ENCODE results near the gene HLCS. TPM values are rescaled to one million over a fixed set of nuclear protein-coding genes. Genes with fewer than 3 reads are reported as not detected.
"Not testable (repeated sequence)": the region's sequence is repeated elsewhere in the genome, so short reads cannot be mapped to it uniquely, and the experiment has no call there.

Gene HLCS
- total and polyA plus RNA-seq, 2 donors = 8.6 to 22.9 TPM

DNA sequence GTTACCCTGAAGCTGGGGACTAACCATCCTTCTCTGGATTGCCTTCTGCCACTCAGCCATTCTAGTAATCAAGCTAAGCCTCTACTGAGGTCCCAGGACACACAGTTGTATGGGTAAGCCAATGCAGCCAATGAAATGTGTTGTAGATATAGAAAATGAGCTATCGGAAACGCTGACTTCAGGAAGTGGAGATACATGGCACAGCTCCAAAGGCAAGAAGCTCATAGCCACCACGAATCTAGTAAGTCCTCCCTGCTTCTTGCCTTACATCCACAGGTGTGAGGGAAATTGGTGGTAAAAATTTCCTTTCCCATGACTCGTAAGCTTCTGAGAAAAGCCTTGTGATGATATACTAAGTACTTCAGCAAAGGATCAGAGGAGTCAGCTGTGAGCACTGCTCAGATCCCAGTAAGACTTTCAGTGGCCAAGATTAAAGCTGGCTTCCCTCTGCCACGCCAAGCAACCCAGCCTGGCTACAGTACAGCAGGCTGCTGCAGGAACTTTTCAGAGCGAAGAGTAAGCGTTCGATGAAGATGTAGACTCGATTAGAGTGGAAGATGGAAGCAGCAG lies 149.8 kb downstream of the HLCS start:
- Histone ChIP-seq H3K4me3 (ENCODE audit: low read depth, low read length) (no peak overlapping the region), H3K27ac (ENCODE audit: low read depth) (no peak overlapping the region), H3K36me3 (ENCODE audit: insufficient read depth) (no peaks in the 10 kb centered on the region), H3K4me1 (ENCODE audit: insufficient read depth) (no peaks in the 10 kb centered on the region)
- DNase-seq (ENCODE audit: extremely low spot score) = no peak
- 73% methylated on average over 9 of the region's 9 CpGs for WGBS

GRCh38 chr21:36816026-36816425 lies 150.4 kb downstream of the HLCS start:
- not testable (repeated sequence) for H3K4me3 ChIP-seq (ENCODE audit: low read depth, low read length); H3K4me1 ChIP-seq (ENCODE audit: insufficient read depth); H3K27ac ChIP-seq (ENCODE audit: low read depth); DNase-seq (ENCODE audit: extremely low spot score); H3K36me3 ChIP-seq (ENCODE audit: insufficient read depth)

DNA sequence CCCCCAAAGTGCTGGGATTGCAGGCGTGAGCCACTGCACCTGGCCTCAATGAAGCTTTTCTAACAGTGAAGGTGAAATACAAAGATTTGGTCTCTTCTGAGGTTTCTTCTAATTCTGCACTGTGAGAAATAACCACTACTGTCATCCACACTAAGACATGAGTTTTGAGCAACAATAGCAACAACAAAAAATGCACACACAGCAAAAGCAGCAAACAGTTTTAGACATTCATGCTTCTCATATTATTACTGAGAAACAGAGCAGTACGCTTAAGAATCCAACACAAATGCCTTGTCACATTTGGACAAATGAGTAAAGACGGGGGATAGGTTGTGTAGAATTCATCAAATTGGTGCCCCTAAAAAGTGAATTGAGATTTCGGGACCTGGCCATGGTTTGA lies 151.2 kb downstream of the HLCS start:
- Histone ChIP-seq H3K4me1 (ENCODE audit: insufficient read depth) (no peaks in the 10 kb centered on the region), H3K36me3 (ENCODE audit: insufficient read depth) (no peaks in the 10 kb centered on the region), H3K4me3 (ENCODE audit: low read depth, low read length) (no peak overlapping the region), H3K27ac (ENCODE audit: low read depth) (no peak overlapping the region)
- no peak for DNase-seq (ENCODE audit: extremely low spot score)
- 99% methylated on average over 4 of the region's 4 CpGs for WGBS

DNA sequence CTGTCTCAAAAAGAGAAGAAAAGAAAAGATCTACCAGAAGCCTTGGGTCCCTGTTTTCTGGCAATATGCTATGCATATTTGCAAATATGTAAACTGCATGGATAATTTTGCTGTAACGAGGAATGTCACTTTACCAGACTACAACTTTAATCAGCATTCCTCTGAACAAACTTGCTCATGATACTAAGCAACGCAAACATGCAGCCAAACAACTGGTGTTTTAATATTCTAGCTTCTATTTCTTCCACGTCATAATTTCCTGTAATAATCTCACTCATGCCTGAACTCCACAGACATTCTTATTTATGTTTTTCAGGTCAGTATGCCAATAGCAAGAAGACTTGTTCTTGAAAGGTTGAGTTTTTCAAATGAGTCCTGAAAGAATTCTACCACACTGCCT lies 153.4 kb downstream of the HLCS start:
- no peak for DNase-seq (ENCODE audit: extremely low spot score)
- H3K36me3 ChIP-seq (ENCODE audit: insufficient read depth) = no peaks in the 10 kb centered on the region
- no peak overlapping the region for H3K4me3 ChIP-seq (ENCODE audit: low read depth, low read length)
- 54% methylated on average over 3 of the region's 3 CpGs for WGBS
- H3K27ac ChIP-seq (ENCODE audit: low read depth) = no peak overlapping the region
- no peaks in the 10 kb centered on the region for H3K4me1 ChIP-seq (ENCODE audit: insufficient read depth)

- Histone ChIP-seq H3K27ac (ENCODE audit: low read depth) (no peak overlapping the region), H3K4me3 (ENCODE audit: low read depth, low read length) (no peak overlapping the region), H3K36me3 (ENCODE audit: insufficient read depth) (no peaks in the 10 kb centered on the region), H3K4me1 (ENCODE audit: insufficient read depth) (no peaks in the 10 kb centered on the region)
- DNase-seq (ENCODE audit: extremely low spot score) = no peak
- 95% methylated on average over 7 of the region's 7 CpGs for WGBS
These were observed 154.7 kb downstream of the HLCS start for GRCh38 chr21:36811762-36812161.

GRCh38 chr21:36810443-36810842 lies 156.0 kb downstream of the HLCS start:
- Histone ChIP-seq H3K27ac (ENCODE audit: low read depth) (no peak overlapping the region), H3K36me3 (ENCODE audit: insufficient read depth) (no peaks in the 10 kb centered on the region), H3K4me3 (ENCODE audit: low read depth, low read length) (no peak overlapping the region), H3K4me1 (ENCODE audit: insufficient read depth) (no peaks in the 10 kb centered on the region)
- 93% methylated on average over 2 of the region's 2 CpGs for WGBS
- DNase-seq (ENCODE audit: extremely low spot score) = no peak

DNA sequence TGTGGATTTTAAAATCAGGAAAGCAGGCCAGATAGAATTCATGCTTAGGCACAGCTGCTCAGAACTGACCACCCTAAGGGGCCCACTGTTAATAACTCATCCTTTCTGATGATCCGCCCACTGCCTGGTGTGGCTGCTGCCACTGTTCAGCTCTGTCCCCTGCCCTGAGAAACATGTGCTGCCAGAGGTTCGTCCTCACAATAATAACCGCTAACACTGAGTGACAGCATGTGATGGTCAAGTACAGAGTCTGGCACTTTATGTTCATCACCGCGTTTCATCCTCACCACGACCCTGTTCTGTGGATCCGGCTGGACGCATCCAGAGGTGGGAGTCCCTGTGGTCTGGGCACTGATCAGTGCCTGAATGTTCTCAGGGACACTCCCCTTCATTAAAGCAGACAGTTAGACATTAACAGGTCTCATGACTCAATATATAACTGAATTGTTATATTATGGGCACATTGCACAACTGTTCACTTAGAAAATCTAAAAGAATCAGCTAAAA lies 159.0 kb downstream of the HLCS start:
- Histone ChIP-seq H3K4me1 (ENCODE audit: insufficient read depth) (no peaks in the 10 kb centered on the region), H3K4me3 (ENCODE audit: low read depth, low read length) (no peak overlapping the region), H3K36me3 (ENCODE audit: insufficient read depth) (no peaks in the 10 kb centered on the region), H3K27ac (ENCODE audit: low read depth) (no peak overlapping the region)
- 99% methylated on average over 8 of the region's 8 CpGs for WGBS
- no peak for DNase-seq (ENCODE audit: extremely low spot score)

DNA sequence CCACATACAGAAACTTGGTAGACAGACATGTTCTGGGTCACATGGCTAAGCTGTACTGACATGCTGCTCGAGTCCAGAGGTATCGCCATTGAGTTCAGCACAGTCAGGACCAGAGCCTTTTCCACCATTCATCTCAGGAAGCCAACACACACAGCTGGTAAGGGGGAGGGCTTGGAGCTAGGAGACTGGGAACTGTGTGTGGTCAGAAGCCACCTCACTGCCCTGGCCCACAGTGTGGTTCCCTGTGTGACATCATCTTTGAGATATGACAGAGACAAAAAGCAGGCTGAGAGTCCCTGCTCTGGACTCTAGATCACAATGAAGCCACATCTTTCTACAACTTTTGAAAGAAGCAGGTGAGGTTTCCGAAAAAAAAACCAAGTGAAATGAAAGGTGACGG lies 160.4 kb downstream of the HLCS start:
- WGBS = 94% methylated on average over 4 of the region's 4 CpGs
- no peak for DNase-seq (ENCODE audit: extremely low spot score)
- H3K27ac ChIP-seq (ENCODE audit: low read depth) = no peak overlapping the region
- no peaks in the 10 kb centered on the region for H3K4me1 ChIP-seq (ENCODE audit: insufficient read depth)
- no peak overlapping the region for H3K4me3 ChIP-seq (ENCODE audit: low read depth, low read length)
- H3K36me3 ChIP-seq (ENCODE audit: insufficient read depth) = no peaks in the 10 kb centered on the region

DNA sequence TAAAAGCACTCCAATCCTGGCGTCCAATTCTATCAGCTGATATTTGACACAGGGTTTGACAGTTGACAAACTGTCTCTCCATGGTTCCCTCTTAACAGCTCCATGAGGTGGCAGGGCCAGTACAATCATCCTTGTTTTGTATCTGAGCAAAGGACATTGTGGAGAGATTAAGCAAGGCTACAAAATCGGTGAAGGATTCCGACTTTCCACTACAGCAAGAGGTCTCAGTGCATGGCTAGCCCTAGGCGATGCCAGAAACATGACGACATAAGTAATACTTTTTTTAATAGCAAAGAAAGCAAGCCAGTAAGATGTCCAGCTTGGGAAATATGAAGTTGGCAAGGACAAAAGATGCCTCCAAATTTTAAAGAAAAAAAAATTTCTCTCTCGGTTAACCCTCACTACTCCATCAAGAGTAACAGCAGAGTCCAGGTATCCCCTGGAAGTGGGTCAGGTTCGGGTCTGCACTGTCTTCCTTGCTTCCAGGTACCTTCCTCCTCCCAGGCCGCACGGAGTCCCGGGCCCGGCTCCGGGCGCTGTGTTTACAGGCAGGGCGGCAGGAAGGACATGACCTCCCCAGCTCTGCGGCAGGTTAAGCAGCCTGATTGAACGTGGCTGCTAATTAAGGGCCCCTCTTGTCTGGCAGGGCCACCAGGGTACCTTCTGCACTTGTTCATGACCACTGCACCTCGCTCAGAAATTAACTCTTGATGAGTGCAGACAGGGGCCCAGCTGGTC lies 161.4 kb downstream of the HLCS start:
- no peak for DNase-seq (ENCODE audit: extremely low spot score)
- H3K27ac ChIP-seq (ENCODE audit: low read depth) = no peak overlapping the region
- H3K4me1 ChIP-seq (ENCODE audit: insufficient read depth) = no peaks in the 10 kb centered on the region
- no peaks in the 10 kb centered on the region for H3K36me3 ChIP-seq (ENCODE audit: insufficient read depth)
- 73% methylated on average over 17 of the region's 17 CpGs for WGBS
- no peak overlapping the region for H3K4me3 ChIP-seq (ENCODE audit: low read depth, low read length)

- Histone ChIP-seq H3K4me3 (ENCODE audit: low read depth, low read length) (no peak overlapping the region), H3K4me1 (ENCODE audit: insufficient read depth) (no peaks in the 10 kb centered on the region), H3K36me3 (ENCODE audit: insufficient read depth) (no peaks in the 10 kb centered on the region), H3K27ac (ENCODE audit: low read depth) (no peak overlapping the region)
- DNase-seq (ENCODE audit: extremely low spot score) = no peak
- whole genome bisulfite sequencing = 94% methylated on average over 13 of the region's 13 CpGs
These were observed 162.5 kb downstream of the HLCS start for GRCh38 chr21:36803816-36804439.

GRCh38 chr21:36803051-36803645 lies 163.3 kb downstream of the HLCS start:
- DNase-seq (ENCODE audit: extremely low spot score) = no peak
- 94% methylated on average over 13 of the region's 13 CpGs for WGBS
- no peaks in the 10 kb centered on the region for H3K4me1 ChIP-seq (ENCODE audit: insufficient read depth)
- no peak overlapping the region for H3K27ac ChIP-seq (ENCODE audit: low read depth)
- no peaks in the 10 kb centered on the region for H3K36me3 ChIP-seq (ENCODE audit: insufficient read depth)
- H3K4me3 ChIP-seq (ENCODE audit: low read depth, low read length) = no peak overlapping the region

GRCh38 chr21:36800734-36801133 lies 165.7 kb downstream of the HLCS start:
- DNase-seq (ENCODE audit: extremely low spot score) = no peak
- 98% methylated on average over 4 of the region's 4 CpGs for WGBS
- no peaks in the 10 kb centered on the region for H3K36me3 ChIP-seq (ENCODE audit: insufficient read depth)
- H3K4me1 ChIP-seq (ENCODE audit: insufficient read depth) = no peaks in the 10 kb centered on the region
- no peak overlapping the region for H3K27ac ChIP-seq (ENCODE audit: low read depth)
- H3K4me3 ChIP-seq (ENCODE audit: low read depth, low read length) = no peak overlapping the region

DNA sequence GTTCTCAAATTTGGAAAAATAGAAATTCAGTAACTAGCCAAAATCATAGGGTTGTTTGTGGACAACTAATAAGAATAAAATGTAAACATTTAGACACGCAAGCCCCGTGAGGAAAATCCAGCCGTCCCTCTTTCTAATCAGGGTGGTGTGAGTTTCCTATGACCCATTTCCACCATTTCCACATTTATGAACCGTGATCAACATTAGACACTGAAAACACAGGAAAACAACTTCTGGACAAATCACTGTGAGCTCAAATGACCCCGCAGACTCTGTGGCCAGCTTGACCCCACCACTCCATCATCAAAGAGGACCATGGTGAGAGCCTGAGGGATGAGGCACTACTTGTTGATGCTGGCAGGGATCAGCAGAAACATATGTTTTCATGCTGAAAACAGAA lies 166.6 kb downstream of the HLCS start:
- 60% methylated on average over 5 of the region's 5 CpGs for WGBS
- no peak overlapping the region for H3K4me3 ChIP-seq (ENCODE audit: low read depth, low read length)
- H3K36me3 ChIP-seq (ENCODE audit: insufficient read depth) = no peaks in the 10 kb centered on the region
- H3K27ac ChIP-seq (ENCODE audit: low read depth) = no peak overlapping the region
- H3K4me1 ChIP-seq (ENCODE audit: insufficient read depth) = no peaks in the 10 kb centered on the region
- DNase-seq (ENCODE audit: extremely low spot score) = no peak

- H3K27ac ChIP-seq (ENCODE audit: low read depth) = no peak overlapping the region
- no peaks in the 10 kb centered on the region for H3K4me1 ChIP-seq (ENCODE audit: insufficient read depth)
- no peaks in the 10 kb centered on the region for H3K36me3 ChIP-seq (ENCODE audit: insufficient read depth)
- no peak for DNase-seq (ENCODE audit: extremely low spot score)
- H3K4me3 ChIP-seq (ENCODE audit: low read depth, low read length) = no peak overlapping the region
These were observed 168.0 kb downstream of the HLCS start for GRCh38 chr21:36798491-36798890.

All from urinary bladder (tissue), 4 donors.